Tibial nerve (tissue), 4 donors: ENCODE data around the gene MXRA8.

ENCODE experiments used
- EP300 ChIP-seq, 2 donors: sonication (generic); formaldehyde crosslinking; IDR thresholded peaks; one replicate each; pipeline ENCODE4 v1.6.1; 2017; ENCODE audit warnings: antibody characterized with exemption in 2 of 2, mild to moderate bottlenecking in 1 of 2
- TF ChIP-seq, protein P1 (sequence below), 5 experiments: fragments of 200-600 bp in 3 of 5; fragments of 450-650 bp in 2 of 5; sonication (generic) in 3 of 5; IDR thresholded peaks; one replicate each; pipeline ENCODE4 v1.5.1; 2016 to 2019; ENCODE audit warnings: antibody characterized with exemption in 5 of 5, mild to moderate bottlenecking in 3 of 5, moderate library complexity in 2 of 5

DNA sequence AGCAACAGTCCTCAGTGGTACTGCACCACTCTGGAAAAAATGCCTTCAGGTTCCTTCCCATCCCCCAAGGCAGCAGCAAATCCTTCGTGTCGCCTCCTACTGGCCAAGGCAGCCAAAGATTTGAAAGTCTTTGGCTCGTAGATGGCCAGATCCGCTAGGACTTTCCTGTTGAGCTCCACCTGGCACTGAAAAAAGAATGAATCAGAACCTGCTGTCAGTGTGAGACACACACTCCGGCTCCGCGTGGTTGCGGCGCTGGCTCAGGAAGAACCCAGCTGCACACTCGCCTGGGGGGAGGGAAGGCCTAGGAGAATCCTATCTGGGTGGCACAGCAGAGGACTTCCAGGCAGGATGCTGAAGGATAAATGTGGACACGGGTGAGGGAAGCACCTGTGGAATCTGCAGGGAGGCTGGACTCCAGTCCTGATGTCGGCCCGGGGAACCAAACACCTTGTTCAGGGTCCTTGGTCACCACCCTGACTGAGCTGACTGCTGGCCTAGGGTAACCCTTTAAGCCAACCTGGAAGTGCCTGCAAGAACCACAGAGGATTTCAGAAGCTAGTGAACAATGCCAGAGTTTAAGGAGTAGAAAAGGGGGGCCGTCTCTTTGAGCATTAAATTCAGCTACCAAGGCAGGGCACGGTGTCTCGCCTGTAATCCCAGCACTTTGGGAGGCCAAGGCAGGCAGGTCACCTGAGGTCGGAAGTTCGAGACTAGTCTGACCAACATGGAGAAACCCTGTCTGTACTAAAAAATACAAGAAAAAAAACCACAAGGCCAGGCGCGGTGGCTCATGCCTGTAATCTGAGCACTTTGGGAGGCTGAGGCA is 43.9 kb upstream of the MXRA8 start:
- TF ChIP-seq, protein P1, sequence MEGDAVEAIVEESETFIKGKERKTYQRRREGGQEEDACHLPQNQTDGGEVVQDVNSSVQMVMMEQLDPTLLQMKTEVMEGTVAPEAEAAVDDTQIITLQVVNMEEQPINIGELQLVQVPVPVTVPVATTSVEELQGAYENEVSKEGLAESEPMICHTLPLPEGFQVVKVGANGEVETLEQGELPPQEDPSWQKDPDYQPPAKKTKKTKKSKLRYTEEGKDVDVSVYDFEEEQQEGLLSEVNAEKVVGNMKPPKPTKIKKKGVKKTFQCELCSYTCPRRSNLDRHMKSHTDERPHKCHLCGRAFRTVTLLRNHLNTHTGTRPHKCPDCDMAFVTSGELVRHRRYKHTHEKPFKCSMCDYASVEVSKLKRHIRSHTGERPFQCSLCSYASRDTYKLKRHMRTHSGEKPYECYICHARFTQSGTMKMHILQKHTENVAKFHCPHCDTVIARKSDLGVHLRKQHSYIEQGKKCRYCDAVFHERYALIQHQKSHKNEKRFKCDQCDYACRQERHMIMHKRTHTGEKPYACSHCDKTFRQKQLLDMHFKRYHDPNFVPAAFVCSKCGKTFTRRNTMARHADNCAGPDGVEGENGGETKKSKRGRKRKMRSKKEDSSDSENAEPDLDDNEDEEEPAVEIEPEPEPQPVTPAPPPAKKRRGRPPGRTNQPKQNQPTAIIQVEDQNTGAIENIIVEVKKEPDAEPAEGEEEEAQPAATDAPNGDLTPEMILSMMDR (IDR thresholded peaks at IDR 0.05) = no peak
- TF ChIP-seq EP300 (IDR thresholded peaks at IDR 0.05) = no peak
